ENCODE results near the gene MCM3AP.

MCM3AP gene

DNA sequence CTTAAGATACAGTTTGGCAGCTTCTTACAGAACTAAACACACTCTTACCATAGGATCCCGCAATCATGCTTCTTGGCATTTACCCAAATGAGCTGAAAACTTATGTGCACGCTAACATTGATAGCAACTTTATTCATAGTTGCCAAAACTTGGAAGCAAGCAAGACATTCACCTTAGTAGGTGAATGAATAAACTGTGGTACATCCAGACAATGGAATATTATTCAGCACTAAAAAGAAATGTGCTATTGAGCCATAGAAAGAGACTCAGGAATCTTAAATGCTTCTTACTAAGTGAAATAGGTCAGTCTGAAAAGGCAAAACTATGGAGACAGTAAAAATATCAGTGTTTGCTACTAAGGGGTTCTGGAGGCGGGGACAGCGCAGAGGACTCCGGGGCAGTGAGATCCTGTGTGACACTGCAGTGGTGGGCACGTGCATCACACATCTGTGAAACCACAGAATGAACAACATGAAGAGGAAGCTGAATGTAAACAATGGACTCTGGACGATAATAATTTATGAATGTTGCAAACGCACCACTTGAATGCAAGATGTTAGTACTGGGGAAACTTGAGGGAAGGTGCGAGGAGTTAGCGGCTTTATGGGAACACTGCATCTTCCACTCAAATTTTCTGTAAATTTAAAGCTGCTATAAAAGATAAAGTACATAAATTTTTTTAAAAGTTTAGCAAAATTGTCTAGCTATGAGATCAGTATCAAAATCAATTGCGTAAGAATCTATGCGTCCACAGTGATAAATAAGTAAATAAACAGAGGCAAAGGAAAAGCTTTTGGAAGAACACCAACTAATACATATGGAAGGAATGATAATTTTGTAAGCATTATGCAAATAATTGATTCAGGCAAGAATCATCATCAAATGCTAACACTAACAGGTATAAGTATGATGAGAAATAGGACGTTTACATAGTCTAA, 85.7 kb downstream of the MCM3AP start:
- no peak for DNase-seq

DNA sequence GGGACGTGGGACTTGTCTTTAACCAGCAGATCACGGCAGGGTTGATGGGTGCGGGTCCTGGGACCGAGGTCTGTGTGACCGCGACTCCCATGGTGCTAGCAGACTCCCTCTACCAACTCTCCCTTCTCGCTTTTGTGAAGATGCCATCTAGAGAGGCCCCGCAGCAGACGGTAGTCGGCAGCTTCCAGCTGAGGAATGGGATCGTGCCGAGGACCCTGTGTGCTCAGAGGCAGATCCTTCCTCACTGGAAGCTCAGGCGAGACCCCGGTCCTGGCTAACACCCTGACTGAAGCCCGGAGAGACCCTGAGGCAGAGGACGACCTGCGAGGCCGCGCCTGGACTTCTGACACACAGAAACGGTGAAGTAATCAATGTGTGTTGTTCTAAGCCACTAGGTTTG, 88.7 kb downstream of the MCM3AP start:
- DNase-seq = no peak

DNA sequence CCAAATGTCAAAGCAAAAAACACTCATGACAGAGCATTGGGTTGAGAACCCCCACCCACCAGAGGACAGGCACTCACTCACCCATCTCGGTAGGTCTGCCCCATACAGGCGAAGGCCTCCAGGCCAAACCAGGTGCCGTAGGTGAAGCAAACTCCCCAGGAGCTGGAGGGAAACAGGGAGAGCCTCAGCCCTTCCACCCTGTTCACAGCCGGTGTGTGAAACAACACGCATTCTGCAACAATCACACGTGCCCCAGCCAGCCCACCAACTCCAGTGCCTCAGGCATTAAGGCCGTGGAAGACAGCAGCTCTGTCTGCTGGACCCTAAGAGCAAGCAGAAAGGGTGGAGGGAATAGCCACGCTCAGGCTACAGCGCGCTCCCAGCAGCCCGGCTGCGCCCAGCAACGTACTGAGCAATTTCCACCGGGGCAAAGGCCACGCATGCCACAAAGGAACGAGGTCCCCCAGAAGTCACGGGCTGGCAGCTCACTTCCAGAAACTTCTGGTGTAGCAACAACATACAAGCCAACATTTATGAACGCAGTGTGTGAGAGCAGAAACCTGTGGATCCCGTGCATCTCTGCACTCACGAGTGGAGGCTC, 89.7 kb downstream of the MCM3AP start:
- DNase-seq = no peak

DNA sequence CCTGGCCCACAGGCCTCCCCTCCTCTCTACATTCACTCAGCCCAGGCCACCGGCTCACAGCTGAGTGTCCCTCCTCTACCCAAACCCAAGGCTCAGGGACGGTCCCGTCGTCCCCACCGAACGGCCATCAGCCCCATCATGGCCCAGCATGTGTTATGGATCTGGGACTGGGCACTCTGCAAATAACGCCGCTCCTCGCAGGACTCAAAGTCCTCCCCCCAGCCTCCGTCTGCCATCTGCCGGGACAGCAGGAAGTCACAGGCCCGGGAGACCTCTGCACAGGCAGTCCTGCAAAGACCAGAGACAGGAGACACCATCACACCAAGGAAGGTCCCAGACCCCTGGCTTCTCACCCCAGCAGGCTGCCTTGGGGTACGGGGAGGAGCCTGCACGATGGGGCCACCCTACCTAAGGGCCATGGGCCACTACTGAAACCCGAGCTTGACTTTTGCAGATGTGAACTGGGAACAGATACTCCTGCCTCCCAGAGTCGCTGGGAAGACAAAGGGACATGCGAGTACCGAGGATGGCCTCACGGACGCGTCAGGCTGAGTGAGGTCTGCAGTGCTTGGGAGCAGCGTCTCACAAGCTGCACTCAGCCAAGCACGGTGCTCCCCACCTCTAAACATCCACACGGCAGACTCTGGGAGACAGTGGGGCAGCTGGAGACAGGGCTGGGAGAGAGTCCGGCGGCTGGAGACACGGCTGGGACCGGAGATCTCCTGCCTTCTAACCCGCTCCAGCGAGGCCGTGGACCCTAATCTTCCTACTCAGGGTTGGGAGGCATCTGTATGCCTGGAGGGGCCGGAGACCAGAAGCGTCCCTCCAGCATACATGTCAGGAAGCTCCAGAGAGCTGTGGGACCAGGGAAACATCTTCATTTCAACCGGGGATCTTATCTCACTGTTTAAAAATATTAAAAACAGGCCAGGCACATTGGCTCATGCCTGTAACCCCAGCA, 90.8 kb downstream of the MCM3AP start:
- no peak for DNase-seq

DNA sequence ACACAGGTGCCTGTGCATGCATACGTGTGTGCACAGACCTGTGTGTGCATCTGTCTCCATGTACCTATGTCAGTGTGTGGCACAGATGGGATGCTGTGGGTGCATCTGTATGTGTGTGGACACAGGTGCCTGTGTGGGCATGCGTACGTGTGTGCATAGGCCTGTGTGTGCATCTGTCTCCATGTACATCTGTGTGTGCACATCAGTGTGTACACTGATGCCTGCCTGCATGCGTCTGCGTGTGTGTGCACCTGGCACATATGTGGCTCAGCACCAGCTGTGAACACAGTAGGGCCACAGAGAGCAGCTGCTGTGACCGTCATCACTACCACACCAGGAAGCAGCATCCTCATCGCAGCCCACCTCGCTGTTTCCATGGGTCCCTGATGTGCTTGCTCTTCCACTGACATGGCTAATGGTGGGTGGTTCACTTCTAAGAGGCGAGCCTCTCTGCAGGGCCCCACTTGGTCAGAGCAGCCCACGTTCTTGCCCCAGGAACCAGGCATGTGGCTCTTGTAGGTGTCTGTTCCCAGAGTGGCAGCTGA, 91.5 kb downstream of the MCM3AP start:
- no peak for DNase-seq

DNA sequence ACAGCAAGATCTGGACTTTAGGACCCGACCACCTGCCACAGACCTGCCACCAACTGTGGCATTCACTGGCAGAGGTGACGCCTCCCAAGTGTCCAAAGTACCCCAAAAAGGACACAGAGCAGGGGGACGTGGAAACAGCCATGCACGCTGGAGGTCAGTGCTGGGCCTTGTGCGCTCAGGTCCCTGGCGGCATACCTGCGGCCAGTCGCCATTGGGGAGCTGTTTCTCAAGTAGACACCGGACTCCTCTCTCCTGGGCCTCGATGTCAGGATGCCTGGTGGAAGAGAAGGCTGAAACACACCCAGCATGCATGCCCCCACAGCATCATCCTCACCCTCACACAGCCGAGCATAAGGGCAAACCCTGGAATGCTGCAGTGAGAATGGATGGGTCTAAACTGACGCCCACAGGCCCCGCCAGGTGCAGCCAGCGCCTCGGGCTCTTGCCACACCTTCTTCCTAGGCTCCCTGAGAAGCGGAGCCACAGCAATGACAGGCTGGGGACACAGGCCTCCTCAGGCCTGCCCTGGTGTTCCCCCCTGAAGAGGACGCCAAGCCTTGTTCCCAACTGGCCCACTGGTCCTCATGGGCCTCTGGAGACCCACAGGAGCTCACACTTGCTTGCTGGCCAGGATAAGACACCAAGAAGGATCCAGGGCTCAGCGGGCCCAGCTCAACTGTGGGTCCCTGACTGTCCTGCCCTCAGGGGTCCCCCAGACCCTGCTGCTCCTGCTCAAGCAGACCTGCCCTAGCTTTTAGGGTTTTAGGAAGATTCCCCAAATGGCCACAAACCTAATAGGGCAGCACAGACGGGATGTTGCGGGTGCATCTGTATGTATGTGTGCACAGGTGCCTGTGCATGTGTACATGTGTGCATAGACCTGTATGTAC, 93.5 kb downstream of the MCM3AP start:
- no peak for DNase-seq

DNA sequence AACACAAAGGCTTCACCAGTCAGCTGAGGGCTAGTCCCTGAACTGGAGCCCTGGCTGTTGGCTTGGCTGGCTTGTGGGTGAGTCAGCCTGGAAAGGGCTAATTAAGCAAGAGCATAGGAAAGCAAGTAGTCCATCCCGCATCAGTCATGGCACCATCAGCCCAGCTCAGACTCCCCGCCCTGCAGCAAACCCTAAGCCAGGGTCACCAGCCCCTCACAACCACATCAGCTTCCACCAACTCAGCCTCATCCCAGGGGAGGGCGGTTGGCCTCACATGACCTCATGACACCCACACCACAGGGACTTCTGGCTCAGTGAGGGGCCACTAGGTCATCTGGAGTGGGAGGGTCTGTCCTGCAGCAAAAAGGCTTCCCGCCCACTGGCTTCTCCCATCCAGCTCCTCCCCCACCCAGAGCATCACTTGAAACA, 94.1 kb downstream of the MCM3AP start:
- DNase-seq = no peak

DNA sequence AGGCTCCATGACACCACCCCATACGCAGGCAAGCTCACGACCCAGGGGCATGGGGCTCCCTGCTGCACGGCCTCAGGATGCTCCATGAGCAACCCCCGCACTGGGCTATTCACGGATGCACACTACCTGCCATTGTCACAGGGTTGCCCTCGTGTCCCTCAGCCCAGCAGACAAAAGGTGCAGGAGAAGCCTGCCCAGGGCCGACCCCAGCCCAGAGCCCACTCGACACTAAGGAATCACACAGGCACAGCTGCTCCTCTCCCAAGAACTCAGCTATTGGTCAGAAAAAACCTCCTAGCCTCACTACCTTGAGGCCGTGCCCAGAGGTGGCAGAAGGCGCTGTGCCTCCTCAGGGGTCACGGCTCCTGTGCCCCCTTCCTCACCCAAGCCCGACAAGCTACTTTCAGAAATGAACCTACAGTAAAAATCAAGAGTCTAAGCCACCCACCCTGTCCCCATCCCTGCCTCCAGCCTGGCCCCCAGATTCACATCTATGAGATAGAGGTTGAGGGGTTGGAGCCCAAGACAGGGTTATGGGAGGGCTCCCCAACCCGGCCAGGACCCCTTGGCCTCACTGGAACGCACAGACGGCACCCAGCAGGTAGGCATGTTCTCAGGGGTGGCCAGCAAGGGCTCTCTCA, 94.8 kb downstream of the MCM3AP start:
- DNase-seq = no peak

DNA sequence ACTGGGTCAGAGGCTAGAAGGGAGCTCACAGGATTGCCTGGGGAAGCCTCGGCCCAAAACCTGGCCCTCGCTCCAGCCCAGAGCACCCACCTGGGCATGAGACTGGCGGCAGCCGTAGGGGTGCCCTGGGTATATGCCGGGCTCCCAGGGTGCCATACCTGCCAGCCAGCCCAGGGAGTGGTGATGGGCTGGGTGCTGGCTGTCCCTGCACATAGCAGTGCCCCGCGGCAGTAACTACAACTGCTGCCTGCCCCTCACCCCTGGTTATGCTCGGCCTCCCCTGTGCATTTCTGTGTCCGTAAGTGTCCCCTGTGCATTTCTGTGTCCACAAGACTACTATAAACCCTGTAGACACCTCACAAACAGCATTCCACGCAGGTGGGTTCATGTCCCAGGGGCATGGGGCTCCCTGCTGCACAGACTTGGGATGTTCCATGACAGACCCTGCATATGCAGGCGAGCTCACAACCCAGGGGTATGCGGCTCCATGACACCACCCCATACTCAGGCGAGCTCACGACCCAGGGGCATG, 95.4 kb downstream of the MCM3AP start:
- DNase-seq = no peak

DNA sequence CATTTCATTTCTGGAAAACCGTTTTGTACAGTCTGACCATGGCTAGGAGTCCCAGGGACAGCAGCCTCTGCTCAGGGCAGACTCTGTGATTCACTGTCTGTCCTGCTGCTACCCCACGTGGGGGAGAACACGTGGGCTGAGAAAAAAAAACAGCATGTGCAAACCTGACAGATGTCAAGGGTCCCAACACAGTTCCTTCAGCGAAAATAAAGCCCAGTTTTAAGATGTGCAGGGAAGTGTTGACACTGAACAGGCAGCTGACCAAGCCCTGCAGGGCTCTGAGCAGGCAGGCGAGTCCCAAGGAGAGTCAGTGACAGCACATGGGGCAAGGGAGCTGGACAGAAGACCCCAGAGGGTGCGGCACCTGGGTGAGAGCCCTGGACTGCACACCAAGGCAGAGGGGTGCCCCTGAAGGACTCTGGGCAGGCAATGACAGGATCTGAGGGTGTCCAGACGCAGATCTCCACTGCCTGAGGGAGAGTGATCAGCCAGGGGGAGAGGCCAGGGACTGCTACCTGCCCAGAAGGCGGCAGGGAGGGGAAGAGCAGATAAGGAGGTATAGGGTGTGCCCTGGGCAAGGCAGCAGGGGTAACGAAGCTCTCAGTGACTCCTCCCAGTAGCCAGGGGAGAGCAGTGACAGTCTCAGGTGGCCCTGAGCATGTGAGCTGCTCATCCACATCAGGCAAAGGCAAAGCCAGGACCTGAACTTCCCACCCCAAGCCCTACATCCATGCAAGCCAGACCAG, 96.0 kb downstream of the MCM3AP start:
- DNase-seq = no peak

DNA sequence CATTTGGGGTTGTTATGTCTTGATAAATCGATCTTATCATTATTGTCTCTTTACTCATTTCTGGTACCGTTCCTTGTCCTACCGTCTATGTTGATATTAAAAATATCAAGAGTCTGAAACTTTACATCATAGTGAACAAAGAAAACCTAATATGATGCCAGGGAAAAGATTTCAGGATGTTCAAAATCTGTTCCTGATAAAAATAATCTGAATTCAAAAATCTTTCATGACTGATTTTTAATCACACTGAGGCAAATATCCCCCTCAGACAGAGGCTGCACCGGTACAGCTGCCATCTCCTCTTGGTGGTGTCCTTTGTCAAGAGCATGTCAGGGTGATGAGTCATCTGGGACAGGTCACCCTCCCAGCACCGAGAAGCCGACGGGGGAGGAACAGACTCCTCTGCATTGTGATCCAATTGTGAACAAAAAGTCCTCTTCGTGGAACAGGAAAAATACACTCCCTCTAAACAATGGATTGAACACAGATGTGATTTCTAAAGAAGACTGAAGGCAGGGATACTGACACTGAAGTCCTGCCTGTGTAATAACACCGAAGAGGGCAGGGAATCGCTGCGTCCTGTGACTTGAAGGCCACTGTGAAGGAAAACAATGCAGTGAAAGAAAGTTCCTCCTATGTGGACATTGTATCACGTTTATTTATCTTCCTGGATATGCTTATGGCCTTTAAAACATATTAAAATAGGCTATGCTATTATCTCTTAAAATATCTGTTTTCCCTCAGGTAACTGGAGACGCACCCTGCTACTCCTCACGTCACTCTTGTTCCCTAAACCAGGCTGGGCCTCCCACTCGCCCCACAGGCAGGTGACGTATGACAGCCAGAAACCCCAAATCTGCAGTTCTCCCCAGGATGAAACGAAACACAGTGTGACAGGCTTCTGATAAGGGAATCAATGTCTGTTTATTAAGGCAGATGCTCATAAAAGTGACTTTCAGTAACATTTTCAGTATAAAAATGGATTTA, 96.9 kb downstream of the MCM3AP start:
- DNase-seq = no peak

DNA sequence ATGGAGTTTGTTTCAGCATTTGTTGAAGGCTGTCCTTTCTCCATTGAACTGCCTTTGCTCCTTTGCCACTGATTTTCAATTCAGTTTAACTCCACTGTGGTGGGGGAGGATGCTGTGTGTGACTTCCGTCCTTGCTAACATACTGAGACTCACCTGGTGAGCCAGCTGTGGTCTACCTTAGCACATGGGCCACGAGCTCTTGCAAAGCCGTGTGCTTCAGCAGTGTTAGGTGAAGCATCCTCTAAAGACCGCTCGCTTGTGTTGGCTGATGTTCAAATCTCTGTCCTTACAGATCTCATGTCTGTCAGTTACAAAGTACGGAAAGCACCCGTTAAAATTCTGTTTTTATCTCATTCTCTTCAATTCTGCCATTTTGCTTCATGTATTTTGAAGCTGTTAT, 97.6 kb downstream of the MCM3AP start:
- no peak for DNase-seq

DNA sequence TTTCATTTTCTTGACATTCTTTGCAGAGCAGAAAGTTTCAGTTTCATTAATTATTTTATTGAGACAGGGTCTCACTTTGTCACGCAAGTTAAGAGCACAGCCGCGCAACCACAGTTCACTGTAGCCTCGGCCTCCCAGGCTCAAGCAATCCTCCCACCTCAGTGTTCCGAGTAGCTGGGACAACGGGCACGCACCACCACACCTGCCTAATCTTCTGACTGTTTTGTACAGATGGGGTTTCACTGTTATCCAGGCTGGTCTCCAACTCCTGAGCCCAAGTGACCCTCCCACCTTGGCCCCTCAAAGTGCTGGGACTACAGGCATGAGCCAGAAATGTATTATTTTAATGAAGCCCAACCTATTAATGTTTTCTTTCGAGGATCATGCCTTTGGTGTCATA, 98.2 kb downstream of the MCM3AP start:
- no peak for DNase-seq

DNA sequence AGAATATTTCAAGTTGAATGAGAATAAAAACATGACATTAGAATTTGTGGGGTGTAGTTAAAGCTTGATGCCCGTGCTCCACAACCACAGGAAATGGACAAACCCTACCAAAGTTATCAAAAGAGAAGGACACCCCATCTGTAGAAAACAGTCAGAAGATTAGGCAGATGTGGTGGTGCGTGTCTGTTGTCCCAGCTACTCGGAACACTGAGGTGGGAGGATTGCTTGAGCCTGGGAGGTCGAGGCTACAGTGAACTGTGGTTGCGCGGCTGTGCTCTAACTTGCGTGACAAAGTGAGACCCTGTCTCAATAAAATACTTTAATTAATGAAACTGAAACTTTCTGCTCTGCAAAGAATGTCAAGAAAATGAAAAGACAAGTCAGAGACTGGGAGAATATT, 99.7 kb downstream of the MCM3AP start:
- DNase-seq = no peak
